Panc1 (cell line): ENCODE data around the gene GUF1.

Source experiments
- POLR2AphosphoS5 ChIP-seq: IDR thresholded peaks from 2 replicates; pipeline ENCODE4 v1.6.1; 2012; ENCODE audit warnings: mild to moderate bottlenecking, low read depth, low read length, moderate library complexity
- TF ChIP-seq, protein P1 (sequence below): fragments of 450-650 bp; IDR thresholded peaks from 2 replicates; pipeline ENCODE4 v1.5.1; 2017; ENCODE audit warnings: mild to moderate bottlenecking

DNA sequence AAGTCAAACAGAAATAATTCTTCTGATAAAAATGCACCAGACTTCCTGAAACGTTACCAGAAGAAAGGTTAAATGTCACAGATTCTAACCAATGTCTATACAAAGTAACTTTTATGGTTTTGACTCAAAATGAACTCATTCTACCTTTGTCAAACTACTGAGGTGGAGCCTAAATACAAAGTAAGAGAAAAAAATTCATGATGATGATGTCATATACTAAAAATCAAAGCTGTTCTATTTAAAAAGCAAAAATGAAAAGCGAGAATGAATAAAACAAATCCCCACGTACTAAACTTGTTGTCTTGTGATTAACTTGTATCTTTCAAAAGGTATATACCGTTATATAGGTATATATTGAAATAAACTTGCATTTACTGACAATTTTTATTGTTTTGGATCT, 26.5 kb downstream of the GUF1 start:
- TF ChIP-seq, protein P1, sequence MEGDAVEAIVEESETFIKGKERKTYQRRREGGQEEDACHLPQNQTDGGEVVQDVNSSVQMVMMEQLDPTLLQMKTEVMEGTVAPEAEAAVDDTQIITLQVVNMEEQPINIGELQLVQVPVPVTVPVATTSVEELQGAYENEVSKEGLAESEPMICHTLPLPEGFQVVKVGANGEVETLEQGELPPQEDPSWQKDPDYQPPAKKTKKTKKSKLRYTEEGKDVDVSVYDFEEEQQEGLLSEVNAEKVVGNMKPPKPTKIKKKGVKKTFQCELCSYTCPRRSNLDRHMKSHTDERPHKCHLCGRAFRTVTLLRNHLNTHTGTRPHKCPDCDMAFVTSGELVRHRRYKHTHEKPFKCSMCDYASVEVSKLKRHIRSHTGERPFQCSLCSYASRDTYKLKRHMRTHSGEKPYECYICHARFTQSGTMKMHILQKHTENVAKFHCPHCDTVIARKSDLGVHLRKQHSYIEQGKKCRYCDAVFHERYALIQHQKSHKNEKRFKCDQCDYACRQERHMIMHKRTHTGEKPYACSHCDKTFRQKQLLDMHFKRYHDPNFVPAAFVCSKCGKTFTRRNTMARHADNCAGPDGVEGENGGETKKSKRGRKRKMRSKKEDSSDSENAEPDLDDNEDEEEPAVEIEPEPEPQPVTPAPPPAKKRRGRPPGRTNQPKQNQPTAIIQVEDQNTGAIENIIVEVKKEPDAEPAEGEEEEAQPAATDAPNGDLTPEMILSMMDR, result no peak
- no peak for TF ChIP-seq POLR2AphosphoS5
